K562 (cell line): ENCODE measurements around the gene OST4. TPM values are rescaled to one million over a fixed set of nuclear protein-coding genes. Genes with fewer than 3 reads are reported as not detected.

Source experiments
- ATAC-seq: fragments of 200-7000 bp; cut with Tn5 transposase; 3 replicates; pipeline ENCODE4 v1.9.1; 2020; ENCODE audit warnings: moderate library complexity
- BruUV-seq: library from RNA; stranded (reverse); fragments of 400-500 nt; replicated peaks from 2 replicates; lab custom pipeline; 2021; lab: Mats Ljungman, UMichigan
- CTCF ChIA-PET: fragments of 300-600 bp; formaldehyde crosslinking; extraction: SDS; loops from one replicate; lab custom pipeline; 2021; ENCODE audit warnings: low intra/inter-chr PET ratio; lab: Yijun Ruan, JAX
- POLR2A ChIA-PET: fragments of 300-600, 350-650 bp; sonication (Branson Sonifier 250); formaldehyde crosslinking; extraction: SDS; loops from one replicate; lab custom pipeline; 2021; ENCODE audit warnings: antibody characterized with exemption, inconsistent platforms; lab: Yijun Ruan, JAX
- DNase-seq, 4 experiments: peaks; one replicate each; pipeline versions ENCODE4 v3.0.0 to v3.0.0-alpha.2; 2011 to 2018; ENCODE audit warnings: low spot score in 3 of 4, mixed read lengths in 3 of 4; ENCODE audit errors: extremely low read depth in 1 of 4
- FAIRE-seq: peaks from 2 replicates; lab custom pipeline; 2011; peaks lifted over from hg19 to GRCh38; lab: Jason Lieb, UNC
- H2AFZ ChIP-seq: 2 replicates; pipeline ENCODE4 v1.6.0; 2011; ENCODE audit warnings: low read depth, low read length, control low read depth, inconsistent platforms
- H3K27ac ChIP-seq: fragments of 200-600 bp; 3 replicates; pipeline ENCODE4 v1.8.0; 2011; ENCODE audit warnings: low read depth, mild to moderate bottlenecking, control low read depth, inconsistent platforms, low read length, moderate library complexity, mixed read lengths; ENCODE audit errors: extremely low read depth
- H3K27me3 ChIP-seq, 2 experiments: fragments of 300-600 bp in 1 of 2; 2 replicates in 1 of 2; 3 replicates in 1 of 2; pipeline versions ENCODE4 v1.6.0 to v1.8.0; 2011; ENCODE audit warnings: inconsistent platforms in 2 of 2, low read length in 2 of 2, mild to moderate bottlenecking in 1 of 2, mixed read lengths in 1 of 2, moderate library complexity in 1 of 2; ENCODE audit not compliant: control insufficient read depth in 2 of 2, insufficient read depth in 2 of 2
- H3K36me3 ChIP-seq: fragments of 300-600 bp; 3 replicates; pipeline ENCODE4 v1.8.0; 2011; ENCODE audit warnings: mild to moderate bottlenecking, low read length, inconsistent platforms; ENCODE audit not compliant: control insufficient read depth, insufficient read depth
- H3K4me1 ChIP-seq, 2 experiments: fragments of 200-600 bp in 1 of 2; replicated peaks in 1 of 2; 2 replicates in 1 of 2; 3 replicates in 1 of 2; pipeline versions ENCODE4 v1.5.1 to v1.8.0; 2011; ENCODE audit warnings: inconsistent platforms in 2 of 2, low read length in 2 of 2, mild to moderate bottlenecking in 1 of 2, mixed read lengths in 1 of 2, moderate library complexity in 1 of 2; ENCODE audit not compliant: control insufficient read depth in 2 of 2, insufficient read depth in 2 of 2
- H3K4me2 ChIP-seq: 2 replicates; pipeline ENCODE4 v1.6.1; 2011; ENCODE audit warnings: low read length, control low read depth, inconsistent platforms, mixed read lengths; ENCODE audit not compliant: insufficient read depth
- H3K4me3 ChIP-seq: fragments of 200-600 bp; sonication (generic), shearing (Covaris generic); 2 replicates; pipeline ENCODE4 v1.5.1; 2016; ENCODE audit warnings: control low read depth, inconsistent platforms
- H3K79me2 ChIP-seq: fragments of 200-600 bp; 3 replicates; pipeline ENCODE4 v1.8.0; 2011; ENCODE audit warnings: low read length, inconsistent platforms; ENCODE audit not compliant: control insufficient read depth, insufficient read depth
- H3K9ac ChIP-seq, 2 experiments: 2 replicates each; pipeline versions ENCODE4 v1.6.0 to v1.6.1; 2011; ENCODE audit warnings: low read depth in 2 of 2, low read length in 2 of 2, control low read depth in 1 of 2, inconsistent platforms in 1 of 2, mild to moderate bottlenecking in 1 of 2, mixed read lengths in 1 of 2; ENCODE audit not compliant: insufficient read depth in 1 of 2
- H3K9me1 ChIP-seq: one replicate; pipeline ENCODE4 v1.6.0; 2011; ENCODE audit warnings: inconsistent platforms, mild to moderate bottlenecking, low read length, moderate library complexity; ENCODE audit not compliant: control insufficient read depth, insufficient read depth
- H3K9me3 ChIP-seq: replicated peaks from 2 replicates; pipeline ENCODE4 v1.5.1; 2011; ENCODE audit warnings: low read depth, low read length, inconsistent platforms; ENCODE audit not compliant: control insufficient read depth, insufficient read depth
- H4K20me1 ChIP-seq: replicated peaks from 2 replicates; pipeline ENCODE4 v1.6.1; 2011; ENCODE audit warnings: low read length, inconsistent platforms, mixed read lengths; ENCODE audit not compliant: control insufficient read depth, insufficient read depth
- ARID3A ChIP-seq: IDR thresholded peaks from 2 replicates; pipeline ENCODE4 v1.6.1; 2012; ENCODE audit warnings: low read depth, low read length, improper control_type of control experiment, borderline replicate concordance
- CTCF ChIP-seq, 3 experiments: IDR thresholded peaks in 2 of 3; conservative IDR thresholded peaks in 1 of 3; 2 replicates each; pipeline ENCODE4 v1.5.1; 2011 to 2012; ENCODE audit warnings: low read length in 3 of 3, mild to moderate bottlenecking in 3 of 3, control low read depth in 2 of 3, improper control_type of control experiment in 1 of 3, inconsistent platforms in 1 of 3, low read depth in 1 of 3, mixed read lengths in 1 of 3, moderate library complexity in 1 of 3; ENCODE audit not compliant: insufficient read depth in 2 of 3
- DDX20 ChIP-seq: fragments of 450-650 bp; IDR thresholded peaks from 2 replicates; pipeline ENCODE4 v1.6.1; 2016; ENCODE audit warnings: missing genetic modification characterization, low read depth, mild to moderate bottlenecking, missing compliant biosample characterization, moderate library complexity
- ESRRB ChIP-seq: fragments of 250-450 bp; sonication (Bioruptor Pico); IDR thresholded peaks from 2 replicates; pipeline ENCODE4 v1.5.0; 2020; ENCODE audit warnings: mild to moderate bottlenecking, moderate library complexity, borderline replicate concordance
- HSF4 ChIP-seq: fragments of 250-450 bp; sonication (Bioruptor Pico); IDR thresholded peaks from 2 replicates; pipeline ENCODE4 v2.1.2; 2022; ENCODE audit warnings: mild to moderate bottlenecking, moderate library complexity, borderline replicate concordance
- KLF16 ChIP-seq: IDR thresholded peaks from 2 replicates; pipeline ENCODE4 v1.6.1; 2016; ENCODE audit warnings: antibody characterized with exemption
- MTF1 ChIP-seq: fragments of 250-450 bp; sonication (Bioruptor Pico); IDR thresholded peaks from 2 replicates; pipeline ENCODE4 v1.9.0; 2021; ENCODE audit warnings: moderate library complexity, mild to moderate bottlenecking, inconsistent platforms, borderline replicate concordance
- MYNN ChIP-seq, 2 experiments: sonication (generic); formaldehyde crosslinking in 1 of 2; IDR thresholded peaks; 2 replicates each; pipeline versions ENCODE4 v1.5.0 to v1.6.1; 2016 to 2020; ENCODE audit warnings: antibody characterized with exemption in 1 of 2, missing genetic modification reagents in 1 of 2
- NR0B1 ChIP-seq: fragments of 450-650 bp; IDR thresholded peaks from one replicate; pipeline ENCODE4 v1.6.1; 2018; ENCODE audit warnings: mild to moderate bottlenecking, moderate library complexity; ENCODE audit not compliant: partially characterized antibody
- PTRF ChIP-seq: fragments of 450-650 bp; IDR thresholded peaks from 2 replicates; pipeline ENCODE4 v1.6.1; 2016; ENCODE audit warnings: mild to moderate bottlenecking, missing genetic modification characterization, missing compliant biosample characterization
- RBM22 ChIP-seq: fragments of 200-400 bp; formaldehyde crosslinking; IDR thresholded peaks from 2 replicates; pipeline ENCODE4 v1.6.1; 2018; ENCODE audit warnings: low read length, low read depth; ENCODE audit not compliant: poor library complexity, severe bottlenecking
- SMARCA5 ChIP-seq: fragments of 450-650 bp; IDR thresholded peaks from 2 replicates; pipeline ENCODE4 v1.6.1; 2016
- SOX6 ChIP-seq: fragments of 450-650 bp; IDR thresholded peaks from 2 replicates; pipeline ENCODE4 v1.6.1; 2014; ENCODE audit warnings: mild to moderate bottlenecking
- TFAP4 ChIP-seq: sonication (generic); formaldehyde crosslinking; IDR thresholded peaks from 2 replicates; pipeline ENCODE4 v1.8.0; 2022; ENCODE audit warnings: missing genetic modification reagents, mild to moderate bottlenecking, moderate library complexity, borderline replicate concordance
- XRCC3 ChIP-seq: fragments of 450-650 bp; IDR thresholded peaks from 2 replicates; pipeline ENCODE4 v1.6.1; 2017; ENCODE audit warnings: mild to moderate bottlenecking, moderate library complexity
- ZNF12 ChIP-seq: sonication (generic); formaldehyde crosslinking; IDR thresholded peaks from 2 replicates; pipeline ENCODE4 v1.4.0; 2020; ENCODE audit warnings: mild to moderate bottlenecking, missing genetic modification reagents
- ZNF174 ChIP-seq: fragments of 250-450 bp; sonication (Bioruptor Pico); IDR thresholded peaks from 2 replicates; pipeline ENCODE4 v1.4.0; 2020; ENCODE audit warnings: mild to moderate bottlenecking
- WGBS: fragments of 100-300 bp; shearing (Covaris generic); methylation state at CpG from one replicate; pipeline ENCODE4 v1.1.6; 2016; ENCODE audit warnings: low coverage, mixed read lengths; ENCODE audit not compliant: insufficient coverage; ENCODE audit errors: missing lambda C conversion rate; 5-methylcytosine and 5-hydroxymethylcytosine counted together
- in situ Hi-C: fragments of 300-500 bp; cut with MboI; formaldehyde crosslinking; loops from 4 replicates; pipeline ENCODE4 v1.15.0; 2018; ENCODE audit warnings: inconsistent platforms, mixed read lengths
- intact Hi-C: fragments of 100-400 bp; cut with micrococcal nuclease; formaldehyde crosslinking; loops from 2 replicates; pipeline ENCODE4 v1.14.2; 2022
- polyA plus RNA-seq, 8 experiments: library from polyadenylated mRNA; depleted of rRNA in 4 of 8; stranded (reverse) in 5 of 8; unstranded in 3 of 8; fragments of >200 nt; fragmentation: Nextera tagmentation in 2 of 8; fragmentation: Illumina TruSeq in 1 of 8; extraction: Ambion mirVana in 2 of 8; extraction: Trizol in 1 of 8; gene quantifications; 2 replicates each; pipeline versions ENCODE4 v1.2.1 to v1.2.3, GENCODE V29; 2011 to 2014; ENCODE audit warnings: inconsistent platforms in 1 of 8, missing spikeins in 1 of 8
- total RNA-seq, 7 experiments: library from RNA; depleted of rRNA in 6 of 7; stranded (reverse); fragments of >200 nt in 6 of 7; fragmentation: Illumina TruSeq in 2 of 7; extraction: Trizol in 2 of 7; gene quantifications; 2 replicates each; pipeline versions ENCODE4 v1.2.1 to v1.2.3, GENCODE V29; 2011 to 2021; ENCODE audit warnings: low replicate concordance in 1 of 7

Gene OST4
- total and polyA plus RNA-seq, 9 of the 15 experiments (the other 6 are each of a cell fraction or from before 2014, with no cell fraction given), result 186 to 1,155 (median 355) TPM

GRCh38 chr2:27042985-27043634, 28.3 kb downstream of the OST4 start:
- Histone ChIP-seq H3K4me3 (no peak overlapping the region), H3K79me2 (no peaks in the 10 kb centered on the region), H3K4me1 (no peaks in the 10 kb centered on the region), H3K36me3 (peaks cover 55% of the 10 kb centered on the region; the same call in 2 of the 3 replicates), H3K9me3 (no peaks in the 10 kb centered on the region), H3K4me2 (no peak overlapping the region), H3K27me3 (no peaks in the 10 kb centered on the region), H4K20me1 (no peaks in the 10 kb centered on the region), H2AFZ (no peak overlapping the region), H3K9ac (peak overlapping the region in 1 of 2 experiments; percentile 35; a peak in 1 of 4 replicates), H3K27ac (no peak overlapping the region), H3K9me1 (peaks cover 3% of the 10 kb centered on the region)
- ChIA-PET CTCF (no interaction called here), POLR2A (interaction anchor here (0.6 to 7.9 kb wide), 10 partner anchors 9 to 295 kb away, joined by 3 to 54 read pairs (median 4); partner anchors contain the start of gene TMEM214)
- intact Hi-C loops (no loop called here), in situ Hi-C loops (no loop called here)
- no peak for FAIRE-seq
- peak; percentile 44 for ATAC-seq
- DNase-seq, result peak in 1 of 4 experiments; percentile 24
- WGBS, result 74% methylated on average over 7 of the region's 7 CpGs
- BruUV-seq, result no TSS peak
- TF ChIP-seq MTF1, result no peak
- no peak for TF ChIP-seq SOX6
- TF ChIP-seq HSF4 (CRISPR knock-in tag), result no peak
- no peak for TF ChIP-seq ZNF12 (CRISPR knock-in tag)
- TF ChIP-seq ZNF174 (CRISPR knock-in tag), result no peak
- TF ChIP-seq ESRRB (CRISPR knock-in tag), result no peak
- TF ChIP-seq SMARCA5, result no peak
- TF ChIP-seq RBM22, result peak; percentile 5
- TF ChIP-seq NR0B1, result no peak
- TF ChIP-seq DDX20 (tag), result no peak
- TF ChIP-seq TFAP4 (CRISPR knock-in tag), result peak; percentile 64
- no peak for TF ChIP-seq CTCF (IDR thresholded peaks at IDR 0.05 in 2 of 3, conservative IDR thresholded peaks at IDR 0.05 in 1 of 3; ENCODE audit: insufficient read depth in 2 of 3, low read depth in 1 of 3, low read length in 3 of 3)
- no peak for TF ChIP-seq ARID3A
- TF ChIP-seq XRCC3, result no peak
- no peak for TF ChIP-seq MYNN (IDR thresholded peaks at IDR 0.05)
- TF ChIP-seq MYNN (CRISPR knock-in tag; IDR thresholded peaks at IDR 0.05), result no peak
- TF ChIP-seq PTRF (tag), result no peak
- no peak for TF ChIP-seq KLF16
